Fibroblast of pulmonary artery (primary cell): Measurements from ENCODE around the gene WDR53.
"Not testable (repeated sequence)": the region's sequence is repeated elsewhere in the genome, so short reads cannot be mapped to it uniquely, and the experiment has no call there.

Experiments
- DNase-seq: peaks from one replicate; pipeline ENCODE4 v3.0.0-alpha.2; 2010; ENCODE audit warnings: low read depth
- H3K4me3 ChIP-seq: replicated peaks from 2 replicates; pipeline ENCODE4 v1.5.1; 2011; ENCODE audit warnings: low read depth, mild to moderate bottlenecking, control low read depth, low read length, moderate library complexity
- CTCF ChIP-seq: IDR thresholded peaks from 2 replicates; pipeline ENCODE4 v1.5.1; 2011; ENCODE audit warnings: mild to moderate bottlenecking, control low read depth, low read length, inconsistent platforms; ENCODE audit errors: missing control alignments

Gene WDR53

GRCh38 chr3:196531418-196531817 lies 36.9 kb downstream of the WDR53 start:
- no peak for TF ChIP-seq CTCF
- no peak overlapping the region for H3K4me3 ChIP-seq
- no peak for DNase-seq

- DNase-seq = peak; percentile 64
- peak; percentile 29 for TF ChIP-seq CTCF
Measured at GRCh38 chr3:196528639-196529233, 39.6 kb downstream of the WDR53 start.

GRCh38 chr3:196525141-196525540 lies 43.2 kb downstream of the WDR53 start:
- TF ChIP-seq CTCF = no peak
- DNase-seq = no peak
- H3K4me3 ChIP-seq = no peak overlapping the region

More at GRCh38 chr3:196528639-196529233, 39.6 kb downstream of the WDR53 start:
- peak overlapping the region; percentile 51 for H3K4me3 ChIP-seq

- peak; percentile 33 for TF ChIP-seq CTCF
- DNase-seq = peak; percentile 40
- no peak overlapping the region for H3K4me3 ChIP-seq
Measured at GRCh38 chr3:196524527-196524926, 43.8 kb downstream of the WDR53 start.

GRCh38 chr3:196523841-196524240 lies 44.5 kb downstream of the WDR53 start:
- DNase-seq = no peak
- no peak overlapping the region for H3K4me3 ChIP-seq
- TF ChIP-seq CTCF = no peak

- DNase-seq, H3K4me3 ChIP-seq: not testable (repeated sequence)
Measured at GRCh38 chr3:196521291-196521690, 47.1 kb downstream of the WDR53 start.

GRCh38 chr3:196519718-196520082 lies 48.7 kb downstream of the WDR53 start:
- no peak overlapping the region for H3K4me3 ChIP-seq
- DNase-seq = no peak
- TF ChIP-seq CTCF = no peak
